HG03469 (cell line): Measurements from ENCODE around the gene UBTF.
"Not testable (repeated sequence)": the region's sequence is repeated elsewhere in the genome, so short reads cannot be mapped to it uniquely, and the experiment has no call there.

ENCODE experiments used
- ATAC-seq: cut with Tn5 transposase; IDR thresholded peaks from one replicate; pipeline ENCODE4 v1.9.1; 2021; ENCODE audit warnings: mild to moderate bottlenecking, moderate library complexity, moderate number of reproducible peaks; ENCODE audit not compliant: unreplicated experiment

UBTF gene

DNA sequence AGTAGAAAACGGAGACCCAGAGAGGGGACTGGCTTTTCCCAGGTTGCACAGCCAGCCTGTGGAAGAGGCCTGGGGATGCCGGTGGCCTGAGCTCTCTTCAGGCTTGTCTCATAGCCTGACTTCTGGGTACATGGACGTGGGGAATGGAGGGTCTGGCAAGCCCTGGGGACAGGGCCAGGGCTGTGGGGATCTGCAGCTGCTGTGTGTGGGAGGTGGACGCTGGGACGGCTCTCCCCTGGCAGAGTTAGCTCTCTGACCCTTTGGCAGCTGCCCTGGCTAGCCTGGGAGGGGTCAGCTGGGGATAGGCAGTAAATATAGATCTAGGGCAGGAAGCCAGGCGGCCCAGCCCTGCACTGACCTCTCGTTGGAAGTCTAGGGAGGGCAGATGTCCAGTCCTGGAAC, 28.0 kb upstream of the UBTF start:
- no peak for ATAC-seq

DNA sequence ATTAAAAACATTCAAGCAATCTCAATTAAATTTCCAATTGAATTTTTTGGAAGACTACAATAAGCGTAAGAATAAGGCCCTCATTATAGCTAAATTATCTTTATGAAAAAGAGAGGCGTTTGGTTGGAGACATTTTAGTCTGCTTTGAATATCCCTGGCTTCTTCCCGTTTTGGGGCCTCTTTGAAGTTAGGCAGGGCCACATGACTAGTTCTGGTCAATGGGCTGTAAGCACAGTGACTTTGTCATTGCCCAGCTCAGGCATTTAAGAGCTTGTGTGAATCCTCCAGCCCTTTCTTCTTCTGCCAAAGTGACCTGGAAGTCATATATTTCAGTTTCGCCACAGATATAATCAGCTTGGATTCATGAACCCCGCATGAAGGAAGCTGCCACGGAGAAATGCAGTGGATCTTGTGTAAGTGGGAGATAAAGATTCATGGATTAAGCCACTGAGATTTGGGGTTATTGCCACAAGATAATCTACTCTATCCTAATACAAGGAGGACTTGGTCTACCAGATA, 21.7 kb upstream of the UBTF start:
- no peak for ATAC-seq

DNA sequence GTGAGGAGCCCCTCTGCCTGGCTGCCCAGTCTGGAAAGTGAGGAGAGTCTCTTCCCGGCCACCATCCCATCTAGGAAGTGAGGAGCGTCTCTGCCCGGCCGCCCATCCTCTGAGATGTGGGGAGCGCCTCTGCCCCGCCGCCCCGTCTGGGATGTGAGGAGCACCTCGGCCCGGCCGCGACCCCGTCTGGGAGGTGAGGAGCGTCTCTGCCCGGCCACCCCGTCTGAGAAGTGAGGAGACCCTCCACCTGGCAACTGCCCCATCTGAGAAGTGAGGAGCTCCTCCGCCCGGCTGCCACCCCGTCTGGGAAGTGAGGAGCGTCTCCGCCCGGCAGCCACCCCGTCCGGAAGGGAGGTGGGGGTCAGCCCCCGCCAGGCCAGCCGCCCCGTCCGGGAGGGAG, 18.4 kb upstream of the UBTF start:
- not testable (repeated sequence) for ATAC-seq

GRCh38 chr17:44236444-44236991, 17.0 kb upstream of the UBTF start:
- ATAC-seq: no peak

- no peak for ATAC-seq
Measured at GRCh38 chr17:44235583-44235936, 16.1 kb upstream of the UBTF start.

- no peak for ATAC-seq
Measured at GRCh38 chr17:44233582-44233981, 14.1 kb upstream of the UBTF start.

GRCh38 chr17:44232061-44232460, 12.6 kb upstream of the UBTF start:
- ATAC-seq: no peak

DNA sequence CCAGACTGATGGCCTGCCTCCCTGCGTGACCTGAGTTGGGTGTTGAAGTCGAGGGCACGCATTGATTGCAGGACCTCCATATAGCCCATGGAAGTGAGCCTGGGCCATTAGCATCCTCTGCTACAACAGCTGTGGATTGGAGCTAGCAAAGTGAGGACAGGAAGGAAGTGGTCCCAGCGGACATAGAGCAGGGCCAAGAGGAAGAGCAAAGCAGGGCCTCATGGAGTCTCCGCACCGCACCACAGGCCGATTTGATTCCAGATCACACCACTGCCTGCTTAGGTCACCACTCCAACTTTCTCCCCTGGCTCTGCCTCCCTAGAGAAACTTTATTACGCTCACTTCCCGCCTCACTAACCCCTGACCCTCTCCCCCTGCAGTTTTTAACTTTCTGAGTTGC, 10.7 kb upstream of the UBTF start:
- no peak for ATAC-seq

- ATAC-seq: no peak
Measured at GRCh38 chr17:44229090-44229489, 9.6 kb upstream of the UBTF start.

- no peak for ATAC-seq
Measured at GRCh38 chr17:44223541-44224071, 4.1 kb upstream of the UBTF start.

- no peak for ATAC-seq
Measured at GRCh38 chr17:44222112-44222869, 2.8 kb upstream of the UBTF start.

DNA sequence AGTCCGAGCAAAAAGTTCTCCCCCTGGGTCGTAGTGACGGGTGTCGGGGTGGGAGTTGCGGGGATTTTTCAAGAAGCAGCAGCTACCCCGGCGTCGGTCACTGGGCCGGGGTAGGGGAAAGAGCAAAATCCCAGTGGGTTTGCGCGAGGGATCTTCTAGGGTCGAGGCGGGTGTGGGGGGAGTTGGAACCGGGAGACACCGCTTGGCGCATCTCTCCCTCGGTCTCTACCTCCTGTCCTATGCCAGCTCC, 2.3 kb upstream of the UBTF start:
- no peak for ATAC-seq

DNA sequence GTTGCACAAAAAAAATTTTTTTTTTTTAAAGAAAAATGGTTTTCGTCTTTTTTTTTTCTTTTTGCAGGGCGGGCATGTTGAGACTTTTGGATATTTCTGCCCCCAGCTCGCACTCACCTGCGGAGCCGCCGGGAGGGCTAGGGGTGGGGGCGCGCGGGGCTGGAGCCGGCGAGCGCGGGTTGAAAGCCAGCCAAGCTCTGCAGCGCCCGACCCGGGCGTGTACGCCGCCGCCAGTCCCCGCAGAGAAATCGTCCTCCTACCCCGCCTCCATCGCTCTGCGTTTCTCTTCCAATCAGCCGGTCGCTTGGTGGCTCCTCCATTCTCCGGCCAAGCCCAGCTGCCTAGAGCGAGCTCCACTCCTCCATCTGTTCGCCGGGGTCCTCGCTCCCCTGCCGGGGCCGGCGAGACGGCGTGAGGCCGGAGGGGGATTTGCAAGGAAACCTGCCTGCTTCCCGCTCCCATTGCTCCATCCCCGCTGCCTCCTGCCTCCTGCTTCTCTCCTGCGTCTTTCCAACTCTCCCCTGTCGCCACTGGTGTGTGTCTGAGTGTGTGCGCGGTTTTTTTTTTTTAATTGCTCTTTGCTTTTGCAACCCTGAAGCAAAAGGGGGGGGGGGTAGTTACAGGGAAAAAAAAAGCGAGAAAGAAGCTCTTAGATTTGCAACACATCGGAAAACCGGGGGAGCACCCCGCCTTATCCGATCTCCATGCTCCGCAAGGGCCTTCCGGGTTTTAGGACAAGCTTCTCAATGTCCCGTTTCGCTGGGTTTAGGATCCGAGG, 1.8 kb upstream of the UBTF start:
- no peak for ATAC-seq

- ATAC-seq: no peak
Measured at GRCh38 chr17:44220213-44221083, 973 bp upstream of the UBTF start.

GRCh38 chr17:44219108-44219615, 313 bp downstream of the UBTF start:
- ATAC-seq: no peak

- ATAC-seq: no peak
Measured at GRCh38 chr17:44218344-44219107, 949 bp downstream of the UBTF start.

GRCh38 chr17:44217738-44218343, 1.6 kb downstream of the UBTF start:
- ATAC-seq: no peak

DNA sequence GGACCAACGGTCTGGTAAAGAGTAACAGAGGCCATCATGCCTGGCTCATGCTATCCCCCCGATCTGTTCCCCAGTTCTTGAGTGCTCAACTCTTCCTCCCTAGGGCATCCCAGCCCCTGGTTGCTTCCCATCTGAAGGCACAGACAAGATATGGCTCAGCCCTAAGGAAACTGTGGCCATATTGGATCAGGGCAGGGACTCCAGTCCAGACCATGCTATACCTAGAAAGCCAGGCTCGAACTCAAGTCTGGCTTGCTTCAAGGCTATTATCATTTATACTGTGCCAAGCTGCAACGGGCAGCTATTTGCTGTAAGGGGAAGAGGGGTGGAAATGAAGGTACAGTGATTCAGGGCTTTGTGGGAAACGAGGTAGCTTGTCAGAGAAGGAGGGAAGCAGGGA, 2.8 kb downstream of the UBTF start:
- ATAC-seq: no peak

DNA sequence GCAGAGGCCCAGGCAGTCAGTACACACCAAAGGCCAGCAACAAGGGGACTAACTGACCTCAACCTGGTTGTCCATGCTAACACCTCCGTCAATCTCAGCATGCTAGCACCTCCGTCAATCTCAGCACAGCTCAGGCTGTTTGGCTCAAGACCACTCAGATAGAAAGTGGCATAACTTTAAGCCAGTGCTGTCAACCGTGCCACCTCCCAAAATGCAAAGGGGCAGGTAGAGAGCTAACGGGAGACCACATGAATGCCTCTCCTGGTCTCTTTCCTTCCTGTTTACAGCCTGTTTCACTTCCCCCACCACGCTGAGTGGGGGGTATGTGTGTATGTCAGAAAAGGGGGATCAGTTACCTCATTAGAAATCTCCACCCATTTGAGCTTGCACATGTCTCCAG, 3.3 kb downstream of the UBTF start:
- no peak for ATAC-seq

DNA sequence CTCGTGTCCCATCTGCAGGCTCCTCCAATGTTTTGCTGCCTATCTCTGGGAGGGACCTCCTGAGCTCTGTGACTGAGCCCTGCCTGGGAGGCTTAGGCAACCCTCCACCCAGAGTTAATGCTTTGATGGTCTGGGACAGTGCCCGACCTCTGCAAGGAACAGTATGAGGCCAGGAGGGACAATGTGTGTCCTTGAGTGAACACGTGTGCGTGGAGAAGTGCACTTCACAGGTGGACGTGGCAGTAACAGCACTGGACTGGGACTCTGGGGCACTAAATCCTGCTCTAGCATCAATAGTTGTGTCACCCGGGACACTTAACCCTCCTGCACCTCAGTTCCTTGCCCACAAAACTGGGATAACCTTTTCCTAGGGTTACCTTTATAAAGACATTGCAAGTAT, 4.6 kb downstream of the UBTF start:
- ATAC-seq: no peak
